Testis (tissue), 2 donors: Measurements from ENCODE around the gene MPPED1.

ENCODE experiments used
- CTCF ChIP-seq, 3 experiments: fragments of 450-650 bp in 2 of 3; fragments of 200-600 bp in 1 of 3; sonication (generic) in 1 of 3; IDR thresholded peaks; one replicate each; pipeline ENCODE4 v1.5.1; 2016 to 2019; ENCODE audit warnings: antibody characterized with exemption in 3 of 3, mild to moderate bottlenecking in 2 of 3, moderate library complexity in 1 of 3
- POLR2A ChIP-seq: fragments of 450-650 bp; IDR thresholded peaks from one replicate; pipeline ENCODE4 v1.6.1; 2017; ENCODE audit warnings: antibody characterized with exemption, mild to moderate bottlenecking, moderate library complexity

DNA sequence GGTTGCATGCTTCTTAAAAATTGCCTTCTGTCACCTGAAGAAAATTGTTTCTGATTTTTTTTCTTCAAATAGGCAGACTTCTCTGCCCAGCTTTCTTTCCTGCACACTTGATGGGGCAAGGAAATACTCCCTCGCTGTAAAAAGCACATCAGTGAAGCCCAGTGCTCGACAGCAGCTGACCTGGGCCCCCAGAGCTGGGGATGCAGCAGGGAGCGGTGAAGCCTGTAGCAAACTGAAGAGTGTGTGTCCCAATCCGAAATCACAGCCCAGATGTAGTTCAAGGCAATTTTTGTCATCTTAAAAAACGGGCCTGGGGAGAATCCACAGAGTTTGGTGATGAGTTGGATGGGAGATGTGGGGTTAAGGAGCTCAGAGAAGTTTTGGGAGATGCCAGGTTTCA is 27.0 kb upstream of the MPPED1 start:
- TF ChIP-seq CTCF (IDR thresholded peaks at IDR 0.05), result no peak
- no peak for TF ChIP-seq POLR2A
